Activated effector memory CD4-positive, alpha-beta T cell treated with Interleukin-2 at 50 U/mL for 16 hours (primary cell): ENCODE measurements around the gene HSD17B11.
"Not testable (repeated sequence)": the region's sequence is repeated elsewhere in the genome, so short reads cannot be mapped to it uniquely, and the experiment has no call there.

ENCODE experiments used
- DNase-seq: peaks from one replicate; pipeline ENCODE4 v3.0.0-alpha.2; 2020

Gene HSD17B11

GRCh38 chr4:87405211-87405820, 14.3 kb upstream of the HSD17B11 start:
- no peak for DNase-seq

- not testable (repeated sequence) for DNase-seq
Observed at GRCh38 chr4:87403732-87404131, 12.7 kb upstream of the HSD17B11 start.

GRCh38 chr4:87399954-87400353, 9.0 kb upstream of the HSD17B11 start:
- no peak for DNase-seq

- no peak for DNase-seq
Observed at GRCh38 chr4:87399148-87399547, 8.2 kb upstream of the HSD17B11 start.

- DNase-seq = not testable (repeated sequence)
Observed at GRCh38 chr4:87395851-87396250, 4.9 kb upstream of the HSD17B11 start.

- DNase-seq = not testable (repeated sequence)
Observed at GRCh38 chr4:87395073-87395472, 4.1 kb upstream of the HSD17B11 start.

GRCh38 chr4:87392183-87392582, 1.2 kb upstream of the HSD17B11 start:
- no peak for DNase-seq

GRCh38 chr4:87391576-87392054, 627 bp upstream of the HSD17B11 start:
- DNase-seq = no peak

GRCh38 chr4:87390551-87390890, 467 bp downstream of the HSD17B11 start:
- DNase-seq = no peak

- DNase-seq = not testable (repeated sequence)
Observed at GRCh38 chr4:87390055-87390454, 933 bp downstream of the HSD17B11 start.

GRCh38 chr4:87388901-87389300, 2.1 kb downstream of the HSD17B11 start:
- DNase-seq = no peak

GRCh38 chr4:87387237-87387636, 3.8 kb downstream of the HSD17B11 start:
- DNase-seq = no peak

- DNase-seq = not testable (repeated sequence)
Observed at GRCh38 chr4:87384466-87385132, 6.4 kb downstream of the HSD17B11 start.

GRCh38 chr4:87382931-87383330, 8.1 kb downstream of the HSD17B11 start:
- DNase-seq = no peak

- DNase-seq = no peak
Observed at GRCh38 chr4:87382116-87382515, 8.9 kb downstream of the HSD17B11 start.

- no peak for DNase-seq
Observed at GRCh38 chr4:87377816-87378215, 13.2 kb downstream of the HSD17B11 start.

- DNase-seq = no peak
Observed at GRCh38 chr4:87375719-87376291, 15.2 kb downstream of the HSD17B11 start.

- no peak for DNase-seq
Observed at GRCh38 chr4:87370068-87370467, 20.9 kb downstream of the HSD17B11 start.

GRCh38 chr4:87366521-87367162, 24.3 kb downstream of the HSD17B11 start:
- DNase-seq = no peak

- DNase-seq = no peak
Observed at GRCh38 chr4:87365348-87365747, 25.6 kb downstream of the HSD17B11 start.

- DNase-seq = no peak
Observed at GRCh38 chr4:87363552-87363951, 27.4 kb downstream of the HSD17B11 start.

GRCh38 chr4:87360338-87360935, 30.6 kb downstream of the HSD17B11 start:
- DNase-seq = no peak

- no peak for DNase-seq
Observed at GRCh38 chr4:87359258-87359657, 31.7 kb downstream of the HSD17B11 start.
